Parathyroid adenoma (tissue), 2 donors: ENCODE results near the gene NOX5.

Experiments used
- H2AFZ ChIP-seq: fragments of 300-600 bp; sonication (generic); one replicate; pipeline ENCODE4 v1.7.0; 2017; ENCODE audit warnings: antibody characterized with exemption, mild to moderate bottlenecking
- H3K27ac ChIP-seq: fragments of 300-600 bp; sonication (generic); one replicate; pipeline ENCODE4 v1.7.0; 2017
- H3K27me3 ChIP-seq: fragments of 300-600 bp; sonication (generic); one replicate; pipeline ENCODE4 v1.7.0; 2017; ENCODE audit warnings: low read length; ENCODE audit not compliant: control insufficient read depth, insufficient read depth
- H3K36me3 ChIP-seq: fragments of 300-600 bp; sonication (generic); one replicate; pipeline ENCODE4 v1.7.0; 2017; ENCODE audit warnings: low read length; ENCODE audit not compliant: control insufficient read depth, insufficient read depth
- H3K4me1 ChIP-seq: fragments of 300-600 bp; sonication (generic); one replicate; pipeline ENCODE4 v1.7.0; 2017; ENCODE audit warnings: control low read depth
- H3K4me2 ChIP-seq: fragments of 300-600 bp; sonication (generic); one replicate; pipeline ENCODE4 v1.7.0; 2017; ENCODE audit warnings: low read length
- H3K4me3 ChIP-seq: fragments of 300-600 bp; sonication (generic); one replicate; pipeline ENCODE4 v1.7.0; 2017; ENCODE audit warnings: low read depth, low read length
- H3K79me2 ChIP-seq: fragments of 300-600 bp; sonication (generic); one replicate; pipeline ENCODE4 v1.7.0; 2017; ENCODE audit warnings: control low read depth
- H3K9ac ChIP-seq: fragments of 300-600 bp; sonication (generic); one replicate; pipeline ENCODE4 v1.7.0; 2017; ENCODE audit warnings: mild to moderate bottlenecking
- H3K9me3 ChIP-seq: fragments of 300-600 bp; sonication (generic); one replicate; pipeline ENCODE4 v1.7.0; 2017; ENCODE audit warnings: low read length; ENCODE audit not compliant: control insufficient read depth
- TF ChIP-seq, protein P1 (sequence below): fragments of 300-600 bp; sonication (generic); IDR thresholded peaks from one replicate; pipeline ENCODE4 v1.7.0; 2017; ENCODE audit warnings: antibody characterized with exemption, mild to moderate bottlenecking
- donor health status: primary hyperparathyroidism.

NOX5 gene

GRCh38 chr15:69082554-69082953 lies 68.1 kb downstream of the NOX5 start:
- Histone ChIP-seq H3K9me3 (no peaks in the 10 kb centered on the region), H3K4me2 (peak overlapping the region; percentile 55), H3K4me1 (peaks cover 33% of the 10 kb centered on the region), H3K27me3 (no peaks in the 10 kb centered on the region), H3K27ac (peak overlapping the region; percentile 96), H3K79me2 (no peaks in the 10 kb centered on the region), H3K36me3 (no peaks in the 10 kb centered on the region), H2AFZ (peak overlapping the region; percentile 50), H3K4me3 (peak overlapping the region; percentile 32), H3K9ac (no peak overlapping the region)
- TF ChIP-seq, protein P1, sequence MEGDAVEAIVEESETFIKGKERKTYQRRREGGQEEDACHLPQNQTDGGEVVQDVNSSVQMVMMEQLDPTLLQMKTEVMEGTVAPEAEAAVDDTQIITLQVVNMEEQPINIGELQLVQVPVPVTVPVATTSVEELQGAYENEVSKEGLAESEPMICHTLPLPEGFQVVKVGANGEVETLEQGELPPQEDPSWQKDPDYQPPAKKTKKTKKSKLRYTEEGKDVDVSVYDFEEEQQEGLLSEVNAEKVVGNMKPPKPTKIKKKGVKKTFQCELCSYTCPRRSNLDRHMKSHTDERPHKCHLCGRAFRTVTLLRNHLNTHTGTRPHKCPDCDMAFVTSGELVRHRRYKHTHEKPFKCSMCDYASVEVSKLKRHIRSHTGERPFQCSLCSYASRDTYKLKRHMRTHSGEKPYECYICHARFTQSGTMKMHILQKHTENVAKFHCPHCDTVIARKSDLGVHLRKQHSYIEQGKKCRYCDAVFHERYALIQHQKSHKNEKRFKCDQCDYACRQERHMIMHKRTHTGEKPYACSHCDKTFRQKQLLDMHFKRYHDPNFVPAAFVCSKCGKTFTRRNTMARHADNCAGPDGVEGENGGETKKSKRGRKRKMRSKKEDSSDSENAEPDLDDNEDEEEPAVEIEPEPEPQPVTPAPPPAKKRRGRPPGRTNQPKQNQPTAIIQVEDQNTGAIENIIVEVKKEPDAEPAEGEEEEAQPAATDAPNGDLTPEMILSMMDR: no peak

DNA sequence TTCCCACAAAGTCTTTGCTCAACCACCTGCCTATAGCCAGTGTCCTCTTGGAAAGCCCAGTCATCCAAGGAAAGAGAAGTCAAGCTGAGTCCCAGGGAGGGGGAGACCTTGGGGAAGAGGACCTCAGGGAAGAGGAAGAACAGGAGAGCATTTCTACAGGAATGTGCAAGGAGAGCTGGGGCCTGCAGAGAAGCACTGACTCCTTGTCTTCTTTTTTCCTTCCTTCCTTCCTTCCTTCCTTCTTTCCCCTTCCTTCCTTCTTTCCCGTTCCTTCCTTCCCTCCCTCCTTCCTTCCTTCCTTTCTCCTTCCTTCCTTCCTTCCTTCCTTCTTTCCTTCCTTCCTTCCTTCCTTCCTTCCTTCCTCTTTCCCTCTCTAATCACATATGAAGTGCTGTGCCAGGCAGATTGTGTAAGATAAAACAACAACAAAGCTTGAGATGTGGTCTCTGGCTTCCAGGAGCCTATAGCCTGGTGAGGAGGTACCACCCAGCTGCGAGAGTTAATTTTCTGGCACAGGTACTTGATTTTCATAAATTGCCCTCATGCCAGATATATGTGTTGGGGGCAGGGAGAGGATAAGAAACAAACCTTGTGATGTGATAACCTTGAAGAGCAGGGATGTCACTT lies 70.0 kb downstream of the NOX5 start:
- Histone ChIP-seq H3K79me2 (no peaks in the 10 kb centered on the region), H3K27me3 (no peaks in the 10 kb centered on the region), H3K4me2 (no peak overlapping the region), H3K4me3 (no peak overlapping the region), H3K27ac (no peak overlapping the region), H2AFZ (peak overlapping the region; percentile 42), H3K4me1 (peaks cover 34% of the 10 kb centered on the region), H3K9me3 (no peaks in the 10 kb centered on the region), H3K9ac (no peak overlapping the region), H3K36me3 (no peaks in the 10 kb centered on the region)
- TF ChIP-seq, protein P1: no peak

- Histone ChIP-seq H3K9ac (no peak overlapping the region), H3K4me2 (no peak overlapping the region), H3K27ac (no peak overlapping the region), H3K4me3 (no peak overlapping the region), H3K9me3 (no peaks in the 10 kb centered on the region), H3K36me3 (no peaks in the 10 kb centered on the region), H3K4me1 (peaks cover 34% of the 10 kb centered on the region), H3K79me2 (no peaks in the 10 kb centered on the region), H2AFZ (no peak overlapping the region), H3K27me3 (no peaks in the 10 kb centered on the region)
- TF ChIP-seq, protein P1: no peak
Measured at GRCh38 chr15:69085325-69086081, 71.0 kb downstream of the NOX5 start.

GRCh38 chr15:69086427-69087204 lies 72.1 kb downstream of the NOX5 start:
- Histone ChIP-seq H3K9me3 (no peaks in the 10 kb centered on the region), H3K27ac (no peak overlapping the region), H2AFZ (no peak overlapping the region), H3K27me3 (no peaks in the 10 kb centered on the region), H3K79me2 (no peaks in the 10 kb centered on the region), H3K4me1 (peaks cover 23% of the 10 kb centered on the region), H3K4me2 (no peak overlapping the region), H3K4me3 (no peak overlapping the region), H3K36me3 (no peaks in the 10 kb centered on the region), H3K9ac (no peak overlapping the region)
- TF ChIP-seq, protein P1: no peak
